Peyer's patch (tissue), 4 donors: ENCODE measurements around the gene PPP6R1. TPM values are rescaled to one million over a fixed set of nuclear protein-coding genes. Genes with fewer than 3 reads are reported as not detected.

Source experiments
- DNase-seq, 3 donors: peaks; one replicate each; pipeline ENCODE4 v3.0.0-alpha.2; 2017 to 2019
- H3K27ac ChIP-seq, 4 donors: fragments of 200-600 bp; sonication (generic); one replicate each; pipeline ENCODE4 v1.5.1; 2016 to 2019
- H3K27me3 ChIP-seq, 2 donors: fragments of 200-600 bp; sonication (generic); one replicate each; pipeline ENCODE4 v1.5.1; 2019
- H3K36me3 ChIP-seq, 3 donors: fragments of 200-600 bp; sonication (generic); one replicate each; pipeline ENCODE4 v1.5.1; 2016 to 2019
- H3K4me1 ChIP-seq, 4 donors: fragments of 200-600 bp; sonication (generic); one replicate each; pipeline ENCODE4 v1.5.1; 2016 to 2019
- H3K4me3 ChIP-seq, 4 donors: fragments of 200-600 bp; sonication (generic); 1 replicate in 3 of 4; 2 replicates in 1 of 4; pipeline ENCODE4 v1.5.1; 2016 to 2019; ENCODE audit warnings: mild to moderate bottlenecking in 1 of 4
- H3K9me3 ChIP-seq, 4 donors: fragments of 200-600 bp; sonication (generic); one replicate each; pipeline ENCODE4 v1.5.1; 2016 to 2019; ENCODE audit warnings: mild to moderate bottlenecking in 1 of 4
- CTCF ChIP-seq, 6 experiments: fragments of 450-650 bp in 4 of 6; fragments of 200-600 bp in 2 of 6; sonication (generic) in 1 of 6; IDR thresholded peaks; one replicate each; pipeline ENCODE4 v1.5.1; 2017 to 2019; ENCODE audit warnings: antibody characterized with exemption in 6 of 6, mild to moderate bottlenecking in 3 of 6, moderate library complexity in 1 of 6
- POLR2A ChIP-seq, 2 donors: fragments of 450-650 bp; IDR thresholded peaks; one replicate each; pipeline ENCODE4 v1.5.1; 2017; ENCODE audit warnings: antibody characterized with exemption in 2 of 2, mild to moderate bottlenecking in 2 of 2, moderate library complexity in 2 of 2
- total RNA-seq, 4 donors: library from RNA; depleted of rRNA; stranded (reverse); fragments of >200 nt; gene quantifications; one replicate each; pipeline ENCODE4 v1.1.0, GENCODE V29; 2016

PPP6R1 gene
- total RNA-seq, 4 donors from 2014 or later: 71.2 to 123 (median 94.8) TPM

GRCh38 chr19:55199620-55200204 lies 59.1 kb downstream of the PPP6R1 start:
- Histone ChIP-seq H3K4me3 (no peak overlapping the region), H3K27ac (no peak overlapping the region), H3K9me3 (no peaks in the 10 kb centered on the region), H3K36me3 (peaks cover 0 to 84% (median 0%) of the 10 kb centered on the region in 3 donors), H3K4me1 (no peaks in the 10 kb centered on the region), H3K27me3 (no peaks in the 10 kb centered on the region)
- no peak for DNase-seq
- TF ChIP-seq POLR2A (IDR thresholded peaks at IDR 0.05) (no peak), CTCF (IDR thresholded peaks at IDR 0.05) (no peak)

GRCh38 chr19:55198651-55199050 lies 60.2 kb downstream of the PPP6R1 start:
- H3K4me1 ChIP-seq: no peaks in the 10 kb centered on the region
- DNase-seq: no peak
- H3K36me3 ChIP-seq: peaks cover 0 to 81% (median 0%) of the 10 kb centered on the region in 3 donors
- no peak overlapping the region for H3K4me3 ChIP-seq
- H3K9me3 ChIP-seq: no peaks in the 10 kb centered on the region
- no peak for TF ChIP-seq CTCF (IDR thresholded peaks at IDR 0.05)
- H3K27me3 ChIP-seq: no peaks in the 10 kb centered on the region
- no peak overlapping the region for H3K27ac ChIP-seq

- Histone ChIP-seq H3K27me3 (no peaks in the 10 kb centered on the region), H3K4me1 (no peaks in the 10 kb centered on the region), H3K9me3 (no peaks in the 10 kb centered on the region), H3K27ac (no peak overlapping the region), H3K4me3 (no peak overlapping the region), H3K36me3 (peaks cover 0 to 83% (median 0%) of the 10 kb centered on the region in 3 donors)
- TF ChIP-seq POLR2A (IDR thresholded peaks at IDR 0.05) (no peak), CTCF (IDR thresholded peaks at IDR 0.05) (no peak)
- no peak for DNase-seq
Measured at GRCh38 chr19:55197528-55197927, 61.3 kb downstream of the PPP6R1 start.

GRCh38 chr19:55196803-55197202 lies 62.0 kb downstream of the PPP6R1 start:
- Histone ChIP-seq H3K4me1 (no peaks in the 10 kb centered on the region), H3K27me3 (no peaks in the 10 kb centered on the region), H3K9me3 (no peaks in the 10 kb centered on the region), H3K27ac (no peak overlapping the region), H3K36me3 (peaks cover 0 to 81% (median 0%) of the 10 kb centered on the region in 3 donors), H3K4me3 (no peak overlapping the region)
- no peak for DNase-seq
- TF ChIP-seq CTCF (IDR thresholded peaks at IDR 0.05): no peak
- TF ChIP-seq POLR2A (IDR thresholded peaks at IDR 0.05): no peak

GRCh38 chr19:55193481-55193880 lies 65.3 kb downstream of the PPP6R1 start:
- Histone ChIP-seq H3K4me3 (no peak overlapping the region), H3K4me1 (no peaks in the 10 kb centered on the region), H3K27ac (no peak overlapping the region), H3K36me3 (peaks cover 0 to 69% (median 0%) of the 10 kb centered on the region in 3 donors), H3K9me3 (no peaks in the 10 kb centered on the region), H3K27me3 (no peaks in the 10 kb centered on the region)
- no peak for TF ChIP-seq POLR2A (IDR thresholded peaks at IDR 0.05)
- TF ChIP-seq CTCF (IDR thresholded peaks at IDR 0.05): no peak
- no peak for DNase-seq
